HepG2 (cell line): ENCODE data around the gene C1orf116. TPM values are rescaled to one million over a fixed set of nuclear protein-coding genes. Genes with fewer than 3 reads are reported as not detected.

Experiments
- BATF2 ChIP-seq: sonication (generic); formaldehyde crosslinking; IDR thresholded peaks from 2 replicates; pipeline ENCODE4 v1.8.0; 2022; ENCODE audit warnings: mild to moderate bottlenecking, missing genetic modification reagents, moderate library complexity
- BHLHE40 ChIP-seq: IDR thresholded peaks from 2 replicates; pipeline ENCODE4 v1.6.1; 2011; ENCODE audit warnings: low read length, improper control_type of control experiment
- ELK4 ChIP-seq: sonication (generic); formaldehyde crosslinking; IDR thresholded peaks from 2 replicates; pipeline ENCODE4 v1.9.0; 2021; ENCODE audit warnings: missing genetic modification reagents, borderline replicate concordance
- ERF ChIP-seq: IDR thresholded peaks from 2 replicates; pipeline ENCODE4 v1.6.1; 2018; ENCODE audit warnings: missing biosample characterization, missing genetic modification reagents
- ETV6 ChIP-seq: sonication (generic); formaldehyde crosslinking; conservative IDR thresholded peaks from 2 replicates; pipeline ENCODE4 v1.4.0; 2020; ENCODE audit warnings: missing genetic modification reagents
- ISX ChIP-seq: sonication (generic); formaldehyde crosslinking; conservative IDR thresholded peaks from 2 replicates; pipeline ENCODE4 v1.5.0; 2020; ENCODE audit warnings: missing genetic modification reagents
- PAF1 ChIP-seq: IDR thresholded peaks from 2 replicates; pipeline ENCODE4 v1.6.1; 2016; ENCODE audit warnings: missing genetic modification reagents, missing compliant biosample characterization
- SATB2 ChIP-seq: sonication (generic); formaldehyde crosslinking; IDR thresholded peaks from 2 replicates; pipeline ENCODE4 v1.5.0; 2020; ENCODE audit warnings: missing genetic modification reagents
- SMARCE1 ChIP-seq: fragments of 450-650 bp; IDR thresholded peaks from 2 replicates; pipeline ENCODE4 v1.6.1; 2017; ENCODE audit warnings: borderline replicate concordance
- TBP ChIP-seq: sonication (generic); formaldehyde crosslinking; IDR thresholded peaks from 2 replicates; pipeline ENCODE4 v1.5.0; 2020; ENCODE audit warnings: missing genetic modification reagents
- ZNF407 ChIP-seq: sonication (generic); formaldehyde crosslinking; IDR thresholded peaks from one replicate; pipeline ENCODE4 v1.5.1; 2020; ENCODE audit warnings: mild to moderate bottlenecking, missing genetic modification reagents; ENCODE audit errors: not compliant biosample characterization
- ZNF546 ChIP-seq: sonication (generic); formaldehyde crosslinking; conservative IDR thresholded peaks from 2 replicates; pipeline ENCODE4 v1.8.1; 2023; ENCODE audit warnings: mild to moderate bottlenecking, missing genetic modification reagents
- ZNF747 ChIP-seq: sonication (generic); formaldehyde crosslinking; IDR thresholded peaks from 2 replicates; pipeline ENCODE4 v1.8.1; 2023; ENCODE audit warnings: missing genetic modification reagents, mild to moderate bottlenecking, borderline replicate concordance
- ZNF790 ChIP-seq: sonication (generic); formaldehyde crosslinking; IDR thresholded peaks from 2 replicates; pipeline ENCODE4 v1.8.0; 2022; ENCODE audit warnings: missing genetic modification reagents, mild to moderate bottlenecking, borderline replicate concordance
- ZSCAN12 ChIP-seq: sonication (generic); formaldehyde crosslinking; IDR thresholded peaks from 2 replicates; pipeline ENCODE4 v1.9.0; 2021; ENCODE audit warnings: mild to moderate bottlenecking, missing genetic modification reagents
- polyA plus RNA-seq, 8 experiments: library from polyadenylated mRNA; depleted of rRNA in 3 of 8; stranded (reverse) in 7 of 8; unstranded in 1 of 8; fragments of >200 nt; fragmentation: Illumina TruSeq in 4 of 8; extraction: Trizol in 4 of 8; gene quantifications; 2 replicates each; pipeline versions ENCODE4 v1.2.1 to v1.2.3, GENCODE V29; 2011 to 2016; ENCODE audit warnings: low read depth in 4 of 8, missing spikeins in 1 of 8, mixed read lengths in 1 of 8; ENCODE audit not compliant: insufficient read depth in 1 of 8
- total RNA-seq, 5 experiments: library from RNA; depleted of rRNA; stranded (reverse); fragments of >200 nt; fragmentation: Illumina TruSeq; extraction: Trizol; gene quantifications; 2 replicates each; pipeline ENCODE4 v1.2.3, GENCODE V29; 2016; ENCODE audit warnings: low read depth in 1 of 5
- TF ChIP-seq, protein P1 (sequence below): sonication (generic); formaldehyde crosslinking; IDR thresholded peaks from 2 replicates; pipeline ENCODE4 v1.5.0; 2020; ENCODE audit warnings: missing genetic modification reagents, mild to moderate bottlenecking, borderline replicate concordance
- TF ChIP-seq, protein P2 (sequence below): IDR thresholded peaks from 2 replicates; pipeline ENCODE4 v1.6.1; 2012; ENCODE audit warnings: inconsistent platforms
- TF ChIP-seq, protein P3 (sequence below): sonication (generic); formaldehyde crosslinking; IDR thresholded peaks from 2 replicates; pipeline ENCODE4 v1.5.1; 2020; ENCODE audit warnings: mild to moderate bottlenecking, moderate library complexity, missing genetic modification reagents

C1orf116 gene
- total and polyA plus RNA-seq, 2 of the 13 experiments (the other 11 are each of a cell fraction or from before 2014, with no cell fraction given), result 0.51 to 0.95 TPM

DNA sequence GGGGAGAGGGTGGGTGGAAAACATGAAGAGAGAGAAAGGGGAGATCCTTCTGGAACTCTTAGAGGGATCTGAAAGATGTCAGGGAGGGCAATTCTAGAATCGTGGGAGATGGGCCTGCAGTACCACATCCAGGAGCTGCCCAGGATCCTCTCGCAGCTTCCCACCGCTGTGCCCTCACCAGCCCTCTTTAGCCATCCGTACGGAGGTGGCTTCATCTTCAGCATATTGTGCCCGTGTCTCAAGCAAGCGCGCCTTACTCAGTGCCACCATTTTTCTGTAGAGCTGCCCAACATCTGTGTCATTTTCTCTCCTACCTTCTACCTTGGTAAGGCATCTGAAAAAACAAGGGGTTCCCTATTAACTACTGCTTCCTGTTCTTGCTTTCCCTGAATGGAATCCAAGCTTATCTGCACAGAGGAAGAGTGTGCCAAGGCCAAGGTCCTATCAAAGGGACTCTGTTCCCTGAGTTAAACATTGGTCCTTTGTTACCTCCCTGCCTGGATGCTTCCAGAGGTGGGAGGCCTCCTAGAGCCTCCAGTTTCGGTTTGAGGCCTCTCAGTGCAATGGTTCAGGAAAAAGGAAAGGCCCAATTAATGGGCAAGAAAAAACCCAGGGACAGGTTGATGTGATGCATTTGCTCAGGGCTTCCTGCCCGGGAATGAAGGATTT is 23.2 kb downstream of the C1orf116 start (continued):
- TF ChIP-seq ZNF407 (CRISPR knock-in tag) (no peak), ZSCAN12 (CRISPR knock-in tag) (no peak), BATF2 (CRISPR knock-in tag) (no peak), ELK4 (CRISPR knock-in tag) (no peak), ISX (CRISPR knock-in tag) (no peak), ERF (CRISPR knock-in tag) (peak; percentile 59; the same call in 1 of the 2 replicates), BHLHE40 (peak; percentile 21; the same call in 1 of the 2 replicates), ZNF747 (CRISPR knock-in tag) (no peak), TBP (CRISPR knock-in tag) (no peak), ZNF790 (CRISPR knock-in tag) (no peak), SATB2 (CRISPR knock-in tag) (no peak), ZNF546 (CRISPR knock-in tag) (no peak), SMARCE1 (no peak), ETV6 (no peak), PAF1 (CRISPR knock-in tag) (no peak)
- TF ChIP-seq, protein P1, sequence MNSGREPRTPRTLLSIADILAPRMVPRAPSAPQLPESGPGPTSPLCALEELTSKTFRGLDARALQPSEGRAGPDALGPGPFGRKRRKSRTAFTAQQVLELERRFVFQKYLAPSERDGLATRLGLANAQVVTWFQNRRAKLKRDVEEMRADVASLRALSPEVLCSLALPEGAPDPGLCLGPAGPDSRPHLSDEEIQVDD (CRISPR knock-in tag), result no peak
- TF ChIP-seq, protein P2, sequence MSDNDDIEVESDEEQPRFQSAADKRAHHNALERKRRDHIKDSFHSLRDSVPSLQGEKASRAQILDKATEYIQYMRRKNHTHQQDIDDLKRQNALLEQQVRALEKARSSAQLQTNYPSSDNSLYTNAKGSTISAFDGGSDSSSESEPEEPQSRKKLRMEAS, result no peak
- TF ChIP-seq, protein P3, sequence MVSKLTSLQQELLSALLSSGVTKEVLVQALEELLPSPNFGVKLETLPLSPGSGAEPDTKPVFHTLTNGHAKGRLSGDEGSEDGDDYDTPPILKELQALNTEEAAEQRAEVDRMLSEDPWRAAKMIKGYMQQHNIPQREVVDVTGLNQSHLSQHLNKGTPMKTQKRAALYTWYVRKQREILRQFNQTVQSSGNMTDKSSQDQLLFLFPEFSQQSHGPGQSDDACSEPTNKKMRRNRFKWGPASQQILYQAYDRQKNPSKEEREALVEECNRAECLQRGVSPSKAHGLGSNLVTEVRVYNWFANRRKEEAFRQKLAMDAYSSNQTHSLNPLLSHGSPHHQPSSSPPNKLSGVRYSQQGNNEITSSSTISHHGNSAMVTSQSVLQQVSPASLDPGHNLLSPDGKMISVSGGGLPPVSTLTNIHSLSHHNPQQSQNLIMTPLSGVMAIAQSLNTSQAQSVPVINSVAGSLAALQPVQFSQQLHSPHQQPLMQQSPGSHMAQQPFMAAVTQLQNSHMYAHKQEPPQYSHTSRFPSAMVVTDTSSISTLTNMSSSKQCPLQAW (CRISPR knock-in tag), result 0 out of 2 replicates have a peak, but pooled peaks have one; percentile 49
